Measurements from ENCODE around the gene SCAMP4. TPM values are rescaled to one million over a fixed set of nuclear protein-coding genes. Genes with fewer than 3 reads are reported as not detected.

Gene SCAMP4
- total and polyA plus RNA-seq, 2 donors (not counting 1 experiment from before 2014, with no cell fraction given) = 16.9 to 29.7 TPM

DNA sequence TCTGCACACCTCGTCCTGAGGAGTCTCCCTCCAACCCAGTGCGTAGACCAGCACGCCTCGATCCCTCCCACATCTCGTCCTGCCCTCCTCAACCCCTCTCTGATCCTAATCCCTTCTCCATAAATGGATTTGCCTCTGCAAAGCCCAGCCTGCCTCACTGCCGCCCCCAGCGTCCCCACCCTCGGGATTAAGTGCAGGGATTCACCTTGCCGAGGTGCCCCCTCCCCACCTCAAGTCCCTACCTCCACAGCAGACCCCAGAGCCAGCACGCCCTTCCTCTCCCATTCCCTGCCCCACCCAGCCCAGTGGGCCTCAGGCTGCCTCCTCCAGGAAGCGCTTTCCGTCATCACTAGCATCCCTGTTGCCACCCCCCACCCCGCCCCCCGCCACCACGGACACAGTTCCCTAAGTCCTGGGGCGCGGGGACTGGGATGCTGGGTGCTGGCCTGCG, 45.8 kb upstream of the SCAMP4 start:
- Histone ChIP-seq H3K9ac (ENCODE audit: insufficient read depth, low read length) (peak overlapping the region; percentile 46), H3K4me2 (ENCODE audit: extremely low read depth, insufficient read depth, low read length) (peak overlapping the region; percentile 97)
- TF ChIP-seq EZH2 (IDR thresholded peaks at IDR 0.05; ENCODE audit: low read length, missing control alignments) = no peak
- TF ChIP-seq, protein P1, sequence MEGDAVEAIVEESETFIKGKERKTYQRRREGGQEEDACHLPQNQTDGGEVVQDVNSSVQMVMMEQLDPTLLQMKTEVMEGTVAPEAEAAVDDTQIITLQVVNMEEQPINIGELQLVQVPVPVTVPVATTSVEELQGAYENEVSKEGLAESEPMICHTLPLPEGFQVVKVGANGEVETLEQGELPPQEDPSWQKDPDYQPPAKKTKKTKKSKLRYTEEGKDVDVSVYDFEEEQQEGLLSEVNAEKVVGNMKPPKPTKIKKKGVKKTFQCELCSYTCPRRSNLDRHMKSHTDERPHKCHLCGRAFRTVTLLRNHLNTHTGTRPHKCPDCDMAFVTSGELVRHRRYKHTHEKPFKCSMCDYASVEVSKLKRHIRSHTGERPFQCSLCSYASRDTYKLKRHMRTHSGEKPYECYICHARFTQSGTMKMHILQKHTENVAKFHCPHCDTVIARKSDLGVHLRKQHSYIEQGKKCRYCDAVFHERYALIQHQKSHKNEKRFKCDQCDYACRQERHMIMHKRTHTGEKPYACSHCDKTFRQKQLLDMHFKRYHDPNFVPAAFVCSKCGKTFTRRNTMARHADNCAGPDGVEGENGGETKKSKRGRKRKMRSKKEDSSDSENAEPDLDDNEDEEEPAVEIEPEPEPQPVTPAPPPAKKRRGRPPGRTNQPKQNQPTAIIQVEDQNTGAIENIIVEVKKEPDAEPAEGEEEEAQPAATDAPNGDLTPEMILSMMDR (conservative IDR thresholded peaks at IDR 0.05 in 1 of 2, IDR thresholded peaks at IDR 0.05 in 1 of 2; ENCODE audit: low read depth in 1 of 2, low read length in 2 of 2) = no peak

DNA sequence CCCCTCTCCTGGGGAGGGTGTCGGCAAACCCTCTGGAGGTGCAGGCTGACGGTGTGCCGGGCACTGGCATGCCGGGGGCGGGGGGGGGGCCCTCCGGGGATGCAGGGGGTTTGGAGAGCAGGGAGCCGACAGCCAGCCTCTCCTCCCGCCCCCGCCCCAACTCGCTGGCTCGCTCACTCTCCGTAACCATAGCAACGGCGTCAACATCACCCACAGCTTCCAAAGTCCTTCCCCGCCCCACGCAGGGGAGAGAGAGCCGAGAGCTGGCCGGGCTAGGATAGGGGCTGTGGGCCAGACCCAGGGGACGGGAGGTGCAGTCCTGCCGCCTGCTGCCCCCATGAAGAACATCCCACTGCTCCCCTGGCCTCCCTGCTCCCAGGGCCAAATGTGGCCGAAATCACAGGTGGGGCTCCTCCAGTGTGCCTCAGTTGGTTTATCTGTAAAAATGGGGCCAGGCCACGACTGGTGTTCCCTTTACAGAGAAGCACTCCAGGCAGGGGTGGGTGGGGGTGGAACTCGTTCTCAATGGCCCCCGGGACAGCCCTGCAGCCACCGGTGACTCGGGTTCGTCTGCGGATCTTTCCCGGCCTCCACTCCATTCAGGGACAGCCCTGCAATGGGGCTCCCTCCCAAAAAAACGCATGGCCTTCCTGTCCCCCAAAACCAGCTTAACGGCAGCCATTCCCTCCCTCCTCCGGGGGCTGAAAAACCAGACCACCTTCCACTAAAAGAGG, 45.0 kb upstream of the SCAMP4 start:
- Histone ChIP-seq H3K9ac (ENCODE audit: insufficient read depth, low read length) (peak overlapping the region; percentile 55), H3K27me3 (ENCODE audit: control insufficient read depth, insufficient read depth, low read length) (no peaks in the 10 kb centered on the region), H3K9me3 (ENCODE audit: control insufficient read depth, insufficient read depth, low read depth, low read length) (no peaks in the 10 kb centered on the region), H3K4me2 (ENCODE audit: extremely low read depth, insufficient read depth, low read length) (peak overlapping the region; percentile 97), H2AFZ (ENCODE audit: low read length) (no peak overlapping the region), H3K36me3 (ENCODE audit: control insufficient read depth, insufficient read depth, low read length) (no peaks in the 10 kb centered on the region), H3K4me1 (ENCODE audit: control insufficient read depth, extremely low read depth, insufficient read depth, low read length) (peaks cover 40% of the 10 kb centered on the region), H3K27ac (ENCODE audit: insufficient read depth, low read length) (peak overlapping the region; percentile 72), H3K4me3 (replicated peaks in 1 of 4; ENCODE audit: control extremely low read depth in 1 of 4, insufficient read depth in 1 of 4, low read depth in 3 of 4, low read length in 4 of 4) (peak overlapping the region; percentile 16 to 92 (median 84)), H3K79me2 (ENCODE audit: control insufficient read depth, insufficient read depth, low read length) (peaks cover 72% of the 10 kb centered on the region), H4K20me1 (ENCODE audit: control insufficient read depth, extremely low read depth, insufficient read depth, low read length) (no peaks in the 10 kb centered on the region)
- peak; percentile 76 to 79 for DNase-seq (ENCODE audit: low read depth in 2 of 2)
- TF ChIP-seq EZH2 (IDR thresholded peaks at IDR 0.05; ENCODE audit: low read length, missing control alignments) = no peak
- TF ChIP-seq, protein P1 (conservative IDR thresholded peaks at IDR 0.05 in 1 of 2, IDR thresholded peaks at IDR 0.05 in 1 of 2; ENCODE audit: low read depth in 1 of 2, low read length in 2 of 2) = no peak

More for the DNA sequence above, 45.8 kb upstream of the SCAMP4 start:
- H3K27ac ChIP-seq (ENCODE audit: insufficient read depth, low read length) = peak overlapping the region; percentile 72
- peaks cover 41% of the 10 kb centered on the region for H3K4me1 ChIP-seq (ENCODE audit: control insufficient read depth, extremely low read depth, insufficient read depth, low read length)
- H3K36me3 ChIP-seq (ENCODE audit: control insufficient read depth, insufficient read depth, low read length) = no peaks in the 10 kb centered on the region
- peak overlapping the region in 1 of 4 experiments; percentile 83 for H3K4me3 ChIP-seq (replicated peaks in 1 of 4; ENCODE audit: control extremely low read depth in 1 of 4, insufficient read depth in 1 of 4, low read depth in 3 of 4, low read length in 4 of 4)
- no peaks in the 10 kb centered on the region for H3K9me3 ChIP-seq (ENCODE audit: control insufficient read depth, insufficient read depth, low read depth, low read length)
- H3K27me3 ChIP-seq (ENCODE audit: control insufficient read depth, insufficient read depth, low read length) = no peaks in the 10 kb centered on the region
- no peak overlapping the region for H2AFZ ChIP-seq (ENCODE audit: low read length)
- H3K79me2 ChIP-seq (ENCODE audit: control insufficient read depth, insufficient read depth, low read length) = peaks cover 79% of the 10 kb centered on the region
- no peaks in the 10 kb centered on the region for H4K20me1 ChIP-seq (ENCODE audit: control insufficient read depth, extremely low read depth, insufficient read depth, low read length)
- no peak for DNase-seq (ENCODE audit: low read depth in 2 of 2)

DNA sequence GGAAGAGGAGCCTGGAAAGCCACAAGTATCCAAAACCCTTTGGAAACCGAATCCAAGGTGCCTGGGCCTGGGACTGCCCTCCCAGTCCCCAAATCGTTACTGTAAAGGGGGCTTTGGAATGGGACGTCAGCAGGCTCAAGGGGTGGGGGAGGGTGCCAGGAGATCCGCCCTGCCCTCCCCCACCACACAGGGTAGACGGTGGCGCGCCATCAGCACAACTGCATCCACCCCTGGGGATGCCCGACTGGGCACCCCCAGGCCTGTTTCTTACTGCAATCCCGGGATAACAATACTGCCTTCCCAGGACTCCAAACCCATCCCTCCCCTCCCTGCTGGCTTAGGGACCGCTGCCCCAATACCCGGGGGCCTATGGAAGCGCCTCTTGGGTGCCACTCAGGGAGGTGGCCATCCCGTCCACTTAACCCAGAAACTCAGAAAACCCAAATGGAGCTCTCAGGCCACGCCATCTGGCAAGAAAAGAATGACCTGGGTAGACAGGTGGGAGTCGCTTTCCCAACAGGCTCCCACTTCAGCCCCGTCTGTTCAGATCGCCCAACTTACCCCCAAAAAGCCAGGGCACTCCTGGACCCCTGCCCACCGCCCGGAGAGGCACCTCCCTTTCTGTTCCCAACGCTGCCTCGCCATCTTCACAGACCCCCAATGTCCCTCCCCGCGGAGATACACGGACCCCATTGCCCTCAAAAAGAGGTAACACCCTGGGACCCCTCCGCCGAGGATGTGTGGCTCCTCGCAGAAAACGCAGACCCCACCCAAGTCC, 44.2 kb upstream of the SCAMP4 start:
- no peaks in the 10 kb centered on the region for H4K20me1 ChIP-seq (ENCODE audit: control insufficient read depth, extremely low read depth, insufficient read depth, low read length)

More for the DNA sequence above, 44.2 kb upstream of the SCAMP4 start:
- no peaks in the 10 kb centered on the region for H3K27me3 ChIP-seq (ENCODE audit: control insufficient read depth, insufficient read depth, low read length)
- H2AFZ ChIP-seq (ENCODE audit: low read length) = no peak overlapping the region
- peak overlapping the region; percentile 97 for H3K4me2 ChIP-seq (ENCODE audit: extremely low read depth, insufficient read depth, low read length)
- peaks cover 66% of the 10 kb centered on the region for H3K79me2 ChIP-seq (ENCODE audit: control insufficient read depth, insufficient read depth, low read length)
- H3K4me1 ChIP-seq (ENCODE audit: control insufficient read depth, extremely low read depth, insufficient read depth, low read length) = peaks cover 34% of the 10 kb centered on the region
- DNase-seq (ENCODE audit: low read depth in 2 of 2) = no peak
- H3K27ac ChIP-seq (ENCODE audit: insufficient read depth, low read length) = peak overlapping the region; percentile 72
- peak overlapping the region; percentile 67 to 92 (median 84) for H3K4me3 ChIP-seq (replicated peaks in 1 of 4; ENCODE audit: control extremely low read depth in 1 of 4, insufficient read depth in 1 of 4, low read depth in 3 of 4, low read length in 4 of 4)
- H3K9ac ChIP-seq (ENCODE audit: insufficient read depth, low read length) = peak overlapping the region; percentile 26
- no peaks in the 10 kb centered on the region for H3K36me3 ChIP-seq (ENCODE audit: control insufficient read depth, insufficient read depth, low read length)
- H3K9me3 ChIP-seq (ENCODE audit: control insufficient read depth, insufficient read depth, low read depth, low read length) = no peaks in the 10 kb centered on the region
- TF ChIP-seq EZH2 (IDR thresholded peaks at IDR 0.05; ENCODE audit: low read length, missing control alignments) = no peak
- TF ChIP-seq, protein P1 (conservative IDR thresholded peaks at IDR 0.05 in 1 of 2, IDR thresholded peaks at IDR 0.05 in 1 of 2; ENCODE audit: low read depth in 1 of 2, low read length in 2 of 2) = no peak

All from fibroblast of lung (primary cell).